Measurements from ENCODE around the gene RDX. TPM values are rescaled to one million over a fixed set of nuclear protein-coding genes. Genes with fewer than 3 reads are reported as not detected.

RDX gene
- total RNA-seq, 1 experiment from 2014 or later: 86.6 TPM

DNA sequence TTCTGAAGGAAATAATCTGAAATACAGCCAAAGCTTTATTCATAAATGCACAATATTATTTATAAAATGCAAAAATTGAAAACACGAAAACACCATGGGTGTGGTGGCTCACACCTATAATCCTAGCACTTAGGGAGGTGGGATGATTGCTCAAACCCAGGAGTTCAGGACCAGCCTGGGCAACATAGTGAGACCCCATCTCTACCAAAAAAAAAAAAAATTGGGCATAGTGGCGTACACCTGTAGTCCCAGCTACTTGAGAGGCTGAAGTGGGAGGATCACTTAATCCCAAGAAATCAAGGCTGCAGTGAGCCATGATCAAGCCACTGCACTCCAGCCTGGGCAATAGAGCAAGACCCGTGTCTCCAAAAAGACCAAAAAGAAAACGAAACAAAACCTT lies 5.2 kb upstream of the RDX start:
- no peaks in the 10 kb centered on the region for H3K79me1 ChIP-seq (ENCODE audit: insufficient read depth, low read depth, low read length, poor library complexity, severe bottlenecking)
- H3K36me3 Mint-ChIP-seq (ENCODE audit: insufficient read depth in 1 of 3, low read depth in 3 of 3): peaks cover 0 to 16% (median 11%) of the 10 kb centered on the region in 3 experiments; a peak in 6 of 7 replicates
- H3K4me1 ChIP-seq (ENCODE audit: insufficient read depth, low read length): no peaks in the 10 kb centered on the region
- no peak overlapping the region for H3K4me2 ChIP-seq (ENCODE audit: insufficient read depth, insufficient read length, low read length)
- no peak overlapping the region for H4K8ac ChIP-seq (replicated peaks; ENCODE audit: insufficient read length, low read depth, low read length)
- no peak overlapping the region for H4K91ac ChIP-seq (ENCODE audit: insufficient read length, low read depth, low read length)
- no peak overlapping the region for H3K4ac ChIP-seq (ENCODE audit: low read depth, low read length)
- no peaks in the 10 kb centered on the region for H3K79me2 ChIP-seq (ENCODE audit: insufficient read depth, low read length)
- no peak overlapping the region for H3K9ac ChIP-seq (ENCODE audit: extremely low read depth, insufficient read length, low read length)
- no peak overlapping the region for H4K5ac ChIP-seq (ENCODE audit: insufficient read length, low read depth, low read length)
- H3K9me3 Mint-ChIP-seq: peaks cover 9% of the 10 kb centered on the region in 2 experiments; a peak in 3 of 5 replicates
- WGBS (ENCODE audit: extremely low coverage, insufficient read length, low lambda C conversion rate): no CpG with 5 or more reads among the region's 4 CpGs
- DNase-seq: no peak
- no peak overlapping the region for H3K27ac ChIP-seq (ENCODE audit: insufficient read length, low read depth, low read length)
- H3K27me3 ChIP-seq (ENCODE audit: insufficient read depth, low read length): no peaks in the 10 kb centered on the region
- H2BK12ac ChIP-seq (ENCODE audit: insufficient read length, low read depth, low read length): no peak overlapping the region
- H3K23ac ChIP-seq (ENCODE audit: insufficient read length, low read depth, low read length): no peak overlapping the region
- no peak overlapping the region for H2BK5ac ChIP-seq (ENCODE audit: insufficient read length, low read length)
- no peak overlapping the region for H3K4me3 Mint-ChIP-seq
- peaks cover 24 to 32% of the 10 kb centered on the region in 2 experiments for H3K4me1 Mint-ChIP-seq
- no peak overlapping the region for H3K56ac ChIP-seq (ENCODE audit: insufficient read length, low read depth, low read length)
- H2AFZ ChIP-seq (ENCODE audit: low read length): no peak overlapping the region
- no peak overlapping the region for H2AK5ac ChIP-seq (ENCODE audit: insufficient read length, low read length)
- no peak overlapping the region for H3T11ph ChIP-seq (ENCODE audit: low read length)
- H2BK120ac ChIP-seq (ENCODE audit: low read depth, low read length, poor library complexity, severe bottlenecking): no peak overlapping the region
- H3K23me2 ChIP-seq (ENCODE audit: insufficient read length, low read depth, low read length, poor library complexity, severe bottlenecking): no peaks in the 10 kb centered on the region
- H4K20me1 ChIP-seq (ENCODE audit: control insufficient read depth, insufficient read depth, insufficient read length): no peaks in the 10 kb centered on the region
- no peak overlapping the region for H2BK20ac ChIP-seq (ENCODE audit: low read depth, low read length, poor library complexity, severe bottlenecking)
- TF ChIP-seq, protein P1, sequence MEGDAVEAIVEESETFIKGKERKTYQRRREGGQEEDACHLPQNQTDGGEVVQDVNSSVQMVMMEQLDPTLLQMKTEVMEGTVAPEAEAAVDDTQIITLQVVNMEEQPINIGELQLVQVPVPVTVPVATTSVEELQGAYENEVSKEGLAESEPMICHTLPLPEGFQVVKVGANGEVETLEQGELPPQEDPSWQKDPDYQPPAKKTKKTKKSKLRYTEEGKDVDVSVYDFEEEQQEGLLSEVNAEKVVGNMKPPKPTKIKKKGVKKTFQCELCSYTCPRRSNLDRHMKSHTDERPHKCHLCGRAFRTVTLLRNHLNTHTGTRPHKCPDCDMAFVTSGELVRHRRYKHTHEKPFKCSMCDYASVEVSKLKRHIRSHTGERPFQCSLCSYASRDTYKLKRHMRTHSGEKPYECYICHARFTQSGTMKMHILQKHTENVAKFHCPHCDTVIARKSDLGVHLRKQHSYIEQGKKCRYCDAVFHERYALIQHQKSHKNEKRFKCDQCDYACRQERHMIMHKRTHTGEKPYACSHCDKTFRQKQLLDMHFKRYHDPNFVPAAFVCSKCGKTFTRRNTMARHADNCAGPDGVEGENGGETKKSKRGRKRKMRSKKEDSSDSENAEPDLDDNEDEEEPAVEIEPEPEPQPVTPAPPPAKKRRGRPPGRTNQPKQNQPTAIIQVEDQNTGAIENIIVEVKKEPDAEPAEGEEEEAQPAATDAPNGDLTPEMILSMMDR (conservative IDR thresholded peaks at IDR 0.05): no peak
- no peak overlapping the region for H2BK15ac ChIP-seq (ENCODE audit: low read depth, low read length)
- H3K27ac Mint-ChIP-seq: no peak overlapping the region
- peaks cover 3% of the 10 kb centered on the region for H3K27me3 Mint-ChIP-seq (ENCODE audit: low read depth)
- no peaks in the 10 kb centered on the region for H3K9me3 ChIP-seq (ENCODE audit: control insufficient read depth, low read depth, low read length)
- no peak overlapping the region for H3K14ac ChIP-seq (ENCODE audit: insufficient read depth, low read length)
- H3K18ac ChIP-seq (ENCODE audit: insufficient read length, low read depth, low read length): no peak overlapping the region

Data from H9 (cell line).